SU-DHL-6 (cell line): Measurements from ENCODE around the gene THOC1.

ENCODE experiments used
- EZH2phosphoT487 ChIP-seq: fragments of 200-600 bp; sonication (generic), shearing (Covaris generic); conservative IDR thresholded peaks from 2 replicates; pipeline ENCODE4 v1.6.1; 2018; ENCODE audit warnings: mild to moderate bottlenecking, antibody characterized with exemption, low read length, moderate library complexity, mixed read lengths
- TF ChIP-seq, protein P1 (sequence below): fragments of 200-600 bp; sonication (generic); IDR thresholded peaks from one replicate; pipeline ENCODE4 v1.5.1; 2017; ENCODE audit warnings: antibody characterized with exemption, mild to moderate bottlenecking, low read length, moderate library complexity; ENCODE audit not compliant: insufficient read depth, poor library complexity, severe bottlenecking

DNA sequence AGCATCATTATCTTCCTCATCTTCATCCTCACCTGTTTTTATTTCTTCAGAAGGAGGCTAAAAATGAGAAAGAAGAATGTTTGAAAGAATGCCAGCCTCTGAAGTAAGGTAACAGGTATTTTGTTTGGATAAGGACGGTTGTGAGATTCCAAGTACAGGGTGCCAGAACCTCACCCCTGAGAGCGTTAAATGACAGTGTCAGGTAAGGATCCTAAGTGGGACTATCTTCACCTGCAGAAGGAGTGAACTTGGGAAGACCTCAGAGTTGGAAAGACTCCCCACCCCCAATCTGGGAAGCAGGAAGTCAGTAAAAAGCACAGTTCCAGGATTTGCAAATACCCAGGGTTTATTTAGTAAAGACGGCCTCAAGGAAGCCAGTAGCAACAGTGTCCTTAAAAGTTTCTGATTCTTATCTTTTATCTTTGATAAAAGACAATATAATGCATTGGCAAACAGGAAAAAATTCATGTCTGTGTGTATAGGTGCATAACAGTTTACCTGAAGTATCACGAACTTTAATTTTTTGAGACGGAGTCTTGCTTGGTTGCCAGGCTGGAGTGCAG, 52.3 kb downstream of the THOC1 start:
- TF ChIP-seq, protein P1, sequence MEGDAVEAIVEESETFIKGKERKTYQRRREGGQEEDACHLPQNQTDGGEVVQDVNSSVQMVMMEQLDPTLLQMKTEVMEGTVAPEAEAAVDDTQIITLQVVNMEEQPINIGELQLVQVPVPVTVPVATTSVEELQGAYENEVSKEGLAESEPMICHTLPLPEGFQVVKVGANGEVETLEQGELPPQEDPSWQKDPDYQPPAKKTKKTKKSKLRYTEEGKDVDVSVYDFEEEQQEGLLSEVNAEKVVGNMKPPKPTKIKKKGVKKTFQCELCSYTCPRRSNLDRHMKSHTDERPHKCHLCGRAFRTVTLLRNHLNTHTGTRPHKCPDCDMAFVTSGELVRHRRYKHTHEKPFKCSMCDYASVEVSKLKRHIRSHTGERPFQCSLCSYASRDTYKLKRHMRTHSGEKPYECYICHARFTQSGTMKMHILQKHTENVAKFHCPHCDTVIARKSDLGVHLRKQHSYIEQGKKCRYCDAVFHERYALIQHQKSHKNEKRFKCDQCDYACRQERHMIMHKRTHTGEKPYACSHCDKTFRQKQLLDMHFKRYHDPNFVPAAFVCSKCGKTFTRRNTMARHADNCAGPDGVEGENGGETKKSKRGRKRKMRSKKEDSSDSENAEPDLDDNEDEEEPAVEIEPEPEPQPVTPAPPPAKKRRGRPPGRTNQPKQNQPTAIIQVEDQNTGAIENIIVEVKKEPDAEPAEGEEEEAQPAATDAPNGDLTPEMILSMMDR: no peak
- TF ChIP-seq EZH2phosphoT487: no peak
